Measurements from ENCODE around the gene ST6GALNAC6.

Gene ST6GALNAC6

GRCh38 chr9:127899128-127899943, at the start of gene ST6GALNAC6:
Gene ST6GALNAC6, minus strand, starts transcription at chr9:127899603. Its CDS starts 1,622 bp downstream, at chr9:127897981.
- DNase-seq (ENCODE audit: low spot score): no peak

- DNase-seq (ENCODE audit: low spot score): no peak
Observed at GRCh38 chr9:127947841-127948710, 48.7 kb upstream of the ST6GALNAC6 start.

- DNase-seq (ENCODE audit: low spot score): no peak
Observed at GRCh38 chr9:127946728-127947127, 47.3 kb upstream of the ST6GALNAC6 start.

- DNase-seq (ENCODE audit: low spot score): no peak
Observed at GRCh38 chr9:127945942-127946341, 46.5 kb upstream of the ST6GALNAC6 start.

GRCh38 chr9:127945338-127945737, 45.9 kb upstream of the ST6GALNAC6 start:
- no peak for DNase-seq (ENCODE audit: low spot score)

- DNase-seq (ENCODE audit: low spot score): no peak
Observed at GRCh38 chr9:127944586-127945218, 45.3 kb upstream of the ST6GALNAC6 start.

GRCh38 chr9:127943731-127944144, 44.3 kb upstream of the ST6GALNAC6 start:
- peak; percentile 83 for DNase-seq (ENCODE audit: low spot score)

- DNase-seq (ENCODE audit: low spot score): no peak
Observed at GRCh38 chr9:127943011-127943662, 43.7 kb upstream of the ST6GALNAC6 start.

- DNase-seq (ENCODE audit: low spot score): no peak
Observed at GRCh38 chr9:127942216-127943010, 43.0 kb upstream of the ST6GALNAC6 start.

- DNase-seq (ENCODE audit: low spot score): no peak
Observed at GRCh38 chr9:127941961-127942215, 42.5 kb upstream of the ST6GALNAC6 start.

- no peak for DNase-seq (ENCODE audit: low spot score)
Observed at GRCh38 chr9:127941062-127941960, 41.9 kb upstream of the ST6GALNAC6 start.

GRCh38 chr9:127940593-127940992, 41.2 kb upstream of the ST6GALNAC6 start:
- no peak for DNase-seq (ENCODE audit: low spot score)

- no peak for DNase-seq (ENCODE audit: low spot score)
Observed at GRCh38 chr9:127938298-127938690, 38.9 kb upstream of the ST6GALNAC6 start.

- DNase-seq (ENCODE audit: low spot score): peak; percentile 83
Observed at GRCh38 chr9:127937388-127938297, 38.2 kb upstream of the ST6GALNAC6 start, which contains the start of gene DPM2. Gene DPM2, minus strand, starts transcription at chr9:127937854. Its CDS starts 34 bp downstream, at chr9:127937820.

GRCh38 chr9:127937056-127937387, 37.6 kb upstream of the ST6GALNAC6 start:
- no peak for DNase-seq (ENCODE audit: low spot score)

GRCh38 chr9:127936347-127936852, 37.0 kb upstream of the ST6GALNAC6 start:
- DNase-seq (ENCODE audit: low spot score): no peak

GRCh38 chr9:127935765-127936221, 36.4 kb upstream of the ST6GALNAC6 start:
- no peak for DNase-seq (ENCODE audit: low spot score)

GRCh38 chr9:127934986-127935385, 35.6 kb upstream of the ST6GALNAC6 start:
- DNase-seq (ENCODE audit: low spot score): no peak

GRCh38 chr9:127934248-127934647, 34.8 kb upstream of the ST6GALNAC6 start:
- DNase-seq (ENCODE audit: low spot score): no peak

All from kidney capillary endothelial cell (primary cell).